GM23338 (cell line): ENCODE measurements around the gene F11R. TPM values are rescaled to one million over a fixed set of nuclear protein-coding genes. Genes with fewer than 3 reads are reported as not detected.

Source experiments
- ATAC-seq: fragments of 200-7000 bp; cut with Tn5 transposase; 3 replicates; pipeline ENCODE4 v1.9.1; 2020
- DNase-seq: peaks from one replicate; pipeline ENCODE4 v3.0.0-alpha.2; 2015; ENCODE audit warnings: low spot score
- H2AFZ ChIP-seq: fragments of 200-600 bp; sonication (generic); 2 replicates; pipeline ENCODE4 v1.8.0; 2016; ENCODE audit warnings: antibody characterized with exemption, mild to moderate bottlenecking, moderate library complexity
- H3F3A ChIP-seq: fragments of 200-600 bp; sonication (generic); replicated peaks from 2 replicates; pipeline ENCODE4 v1.8.0; 2017; ENCODE audit warnings: antibody characterized with exemption, mixed run types, low read depth
- H3K27ac ChIP-seq: fragments of 200-600 bp; sonication (generic); 2 replicates; pipeline ENCODE4 v1.6.1; 2016; ENCODE audit warnings: low read depth
- H3K27me3 ChIP-seq: fragments of 200-600 bp; sonication (generic); 2 replicates; pipeline ENCODE4 v1.8.0; 2016; ENCODE audit warnings: mild to moderate bottlenecking, mixed run types, moderate library complexity; ENCODE audit not compliant: insufficient read depth
- H3K36me3 ChIP-seq: fragments of 200-600 bp; sonication (generic); 2 replicates; pipeline ENCODE4 v1.8.0; 2016; ENCODE audit warnings: mild to moderate bottlenecking; ENCODE audit not compliant: insufficient read depth
- H3K4me1 ChIP-seq: fragments of 200-600 bp; sonication (generic); 2 replicates; pipeline ENCODE4 v1.8.0; 2016; ENCODE audit warnings: mild to moderate bottlenecking, moderate library complexity; ENCODE audit not compliant: insufficient read depth
- H3K4me2 ChIP-seq: fragments of 200-600 bp; sonication (generic); 2 replicates; pipeline ENCODE4 v1.7.1; 2017; ENCODE audit warnings: mixed run types
- H3K4me3 ChIP-seq: fragments of 200-600 bp; sonication (generic); 2 replicates; pipeline ENCODE4 v1.6.1; 2016; ENCODE audit warnings: mixed run types
- H3K79me2 ChIP-seq: fragments of 200-600 bp; sonication (generic); replicated peaks from 2 replicates; pipeline ENCODE4 v1.8.0; 2017; ENCODE audit warnings: mild to moderate bottlenecking; ENCODE audit not compliant: insufficient read depth
- H3K9me2 ChIP-seq: fragments of 200-600 bp; sonication (generic); 2 replicates; pipeline ENCODE4 v1.8.0; 2017; ENCODE audit not compliant: insufficient read depth
- H4K20me1 ChIP-seq: fragments of 200-600 bp; sonication (generic); replicated peaks from 2 replicates; pipeline ENCODE4 v1.8.0; 2017; ENCODE audit warnings: mild to moderate bottlenecking; ENCODE audit not compliant: insufficient read depth
- H3K27ac Mint-ChIP-seq: 2 replicates; pipeline ENCODE4 v1.8.0; 2020; ENCODE audit warnings: inconsistent platforms, mild to moderate bottlenecking, moderate library complexity, mixed read lengths
- H3K27me3 Mint-ChIP-seq: 3 replicates; pipeline ENCODE4 v1.8.0; 2022; ENCODE audit warnings: low read depth, mild to moderate bottlenecking, moderate library complexity, mixed read lengths, inconsistent platforms; ENCODE audit not compliant: insufficient read depth, poor library complexity
- H3K36me3 Mint-ChIP-seq: 3 replicates; pipeline ENCODE4 v1.8.0; 2021; ENCODE audit warnings: low read depth, mild to moderate bottlenecking, inconsistent platforms, moderate library complexity, mixed read lengths
- H3K4me1 Mint-ChIP-seq: 3 replicates; pipeline ENCODE4 v1.8.0; 2020; ENCODE audit warnings: mild to moderate bottlenecking, inconsistent platforms, mixed read lengths
- H3K4me3 Mint-ChIP-seq: 3 replicates; pipeline ENCODE4 v1.8.0; 2021; ENCODE audit warnings: moderate library complexity, mild to moderate bottlenecking, inconsistent platforms, mixed read lengths
- H3K9me3 Mint-ChIP-seq: 3 replicates; pipeline ENCODE4 v1.8.0; 2020; ENCODE audit warnings: moderate library complexity, mild to moderate bottlenecking, inconsistent platforms, mixed read lengths
- CTCF ChIP-seq, 2 experiments: fragments of 200-600 bp in 1 of 2; sonication (generic) in 1 of 2; conservative IDR thresholded peaks; 2 replicates each; pipeline versions ENCODE4 v1.5.1 to v1.6.1; 2016 to 2017; ENCODE audit warnings: antibody characterized with exemption in 2 of 2, low read depth in 2 of 2, mild to moderate bottlenecking in 2 of 2, moderate library complexity in 1 of 2
- ETS1 ChIP-seq: IDR thresholded peaks from 2 replicates; pipeline ENCODE4 v1.6.1; 2016; ENCODE audit warnings: antibody characterized with exemption
- EZH2 ChIP-seq: fragments of 200-600 bp; sonication (generic); IDR thresholded peaks from one replicate; pipeline ENCODE4 v1.8.0; 2017; ENCODE audit warnings: antibody characterized with exemption, mild to moderate bottlenecking, low read depth; ENCODE audit not compliant: unreplicated experiment
- EZH2phosphoT487 ChIP-seq: fragments of 200-600 bp; sonication (generic); IDR thresholded peaks from one replicate; pipeline ENCODE4 v1.8.1; 2018; ENCODE audit warnings: antibody characterized with exemption; ENCODE audit not compliant: unreplicated experiment
- JUNB ChIP-seq: IDR thresholded peaks from one replicate; pipeline ENCODE4 v1.6.1; 2016; ENCODE audit warnings: antibody characterized with exemption; ENCODE audit not compliant: unreplicated experiment
- POLR2AphosphoS5 ChIP-seq: IDR thresholded peaks from 2 replicates; pipeline ENCODE4 v1.6.1; 2016; ENCODE audit warnings: antibody characterized with exemption, low read depth
- STAT1 ChIP-seq: IDR thresholded peaks from one replicate; pipeline ENCODE4 v1.6.1; 2016; ENCODE audit warnings: antibody characterized with exemption; ENCODE audit not compliant: unreplicated experiment
- ZNF114 ChIP-seq: fragments of 250-450 bp; sonication (Bioruptor Pico); IDR thresholded peaks from 2 replicates; pipeline ENCODE4 v1.5.0; 2020; ENCODE audit warnings: mild to moderate bottlenecking, moderate library complexity
- ZNF331 ChIP-seq: fragments of 250-450 bp; sonication (Bioruptor Pico); IDR thresholded peaks from 2 replicates; pipeline ENCODE4 v1.5.0; 2020; ENCODE audit warnings: low read depth, mild to moderate bottlenecking, moderate library complexity
- polyA plus RNA-seq: library from polyadenylated mRNA; unstranded; fragments of >200 nt; fragmentation: Nextera tagmentation; extraction: Ambion mirVana; gene quantifications from 2 replicates; pipeline ENCODE4 v1.2.1, GENCODE V29; 2016
- total RNA-seq: library from RNA; depleted of rRNA; stranded (reverse); fragments of >200 nt; shearing (Covaris generic); gene quantifications from 2 replicates; pipeline ENCODE4 v1.2.3, GENCODE V29; 2014
- TF ChIP-seq, protein P1 (sequence below): fragments of 250-450 bp; sonication (Bioruptor Pico); IDR thresholded peaks from 2 replicates; pipeline ENCODE4 v1.5.0; 2020; ENCODE audit warnings: mild to moderate bottlenecking, moderate library complexity

The F11R gene
- total and polyA plus RNA-seq, 2 experiments from 2014 or later, result 51.0 to 169 TPM

GRCh38 chr1:161021165-161021969 lies 415 bp upstream of the F11R start (continued):
- TF ChIP-seq ETS1 (no peak), STAT1 (no peak), EZH2 (no peak), CTCF (conservative IDR thresholded peaks at IDR 0.05; ENCODE audit: low read depth in 2 of 2) (no peak), EZH2phosphoT487 (no peak)

DNA sequence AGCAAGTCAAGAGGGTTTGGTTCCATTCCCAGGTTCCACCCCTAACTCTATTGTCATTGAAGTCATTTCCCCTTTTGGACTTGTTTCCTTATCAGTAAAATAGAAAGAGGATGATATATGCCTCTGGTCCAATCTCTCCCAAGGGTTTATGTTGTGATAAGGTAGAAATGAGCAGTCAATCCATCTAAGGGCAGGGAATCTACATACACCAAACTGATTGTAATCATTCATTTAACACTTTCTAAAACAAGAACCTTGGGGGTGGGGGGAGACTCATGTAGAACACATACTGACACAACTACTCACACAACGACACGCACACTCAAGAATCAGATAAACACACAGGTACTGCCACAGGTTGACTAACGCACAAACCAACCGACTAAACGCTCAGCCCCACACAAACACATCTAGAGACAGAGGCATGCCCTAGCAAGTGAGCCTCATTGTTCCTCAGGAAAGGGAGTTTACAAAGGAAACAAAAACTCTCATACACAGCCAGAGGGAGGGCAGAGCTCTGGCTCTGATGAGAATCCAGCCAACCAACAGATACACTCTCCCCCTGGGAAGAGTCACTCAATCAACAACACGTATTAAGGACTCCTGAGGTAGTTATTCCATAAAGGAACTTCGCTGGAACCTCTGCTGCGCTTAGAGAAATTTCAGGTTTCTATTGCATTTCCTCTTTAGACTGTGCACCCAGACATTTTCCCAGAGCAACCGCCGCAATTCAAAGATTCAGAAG lies 1.0 kb downstream of the F11R start:
- peak overlapping the region; percentile 99 for H3K4me3 ChIP-seq
- Mint-ChIP-seq H3K4me3 (peak overlapping the region; percentile 89), H3K27ac (peak overlapping the region; percentile 100), H3K4me1 (peaks cover 42% of the 10 kb centered on the region), H3K27me3 (peaks cover 11% of the 10 kb centered on the region), H3K36me3 (peaks cover 22% of the 10 kb centered on the region), H3K9me3 (no peaks in the 10 kb centered on the region; the same call in 2 of the 3 replicates)
- no peaks in the 10 kb centered on the region for H3K36me3 ChIP-seq
- DNase-seq (peak; percentile 42), ATAC-seq (peak; percentile 13)
- peaks cover 13% of the 10 kb centered on the region for H3F3A ChIP-seq
- peaks cover 59% of the 10 kb centered on the region for H3K79me2 ChIP-seq
- peaks cover 30% of the 10 kb centered on the region for H4K20me1 ChIP-seq
- H3K4me1 ChIP-seq, result peaks cover 35% of the 10 kb centered on the region
- H3K4me2 ChIP-seq, result peak overlapping the region; percentile 97
- H3K27me3 ChIP-seq, result no peaks in the 10 kb centered on the region
- H3K9me2 ChIP-seq, result no peaks in the 10 kb centered on the region
- H2AFZ ChIP-seq, result no peak overlapping the region
- peak overlapping the region; percentile 94 for H3K27ac ChIP-seq
- TF ChIP-seq STAT1 (no peak), POLR2AphosphoS5 (no peak), ZNF114 (CRISPR knock-in tag) (no peak), ZNF331 (CRISPR knock-in tag) (no peak), JUNB (no peak)
- TF ChIP-seq, protein P1, sequence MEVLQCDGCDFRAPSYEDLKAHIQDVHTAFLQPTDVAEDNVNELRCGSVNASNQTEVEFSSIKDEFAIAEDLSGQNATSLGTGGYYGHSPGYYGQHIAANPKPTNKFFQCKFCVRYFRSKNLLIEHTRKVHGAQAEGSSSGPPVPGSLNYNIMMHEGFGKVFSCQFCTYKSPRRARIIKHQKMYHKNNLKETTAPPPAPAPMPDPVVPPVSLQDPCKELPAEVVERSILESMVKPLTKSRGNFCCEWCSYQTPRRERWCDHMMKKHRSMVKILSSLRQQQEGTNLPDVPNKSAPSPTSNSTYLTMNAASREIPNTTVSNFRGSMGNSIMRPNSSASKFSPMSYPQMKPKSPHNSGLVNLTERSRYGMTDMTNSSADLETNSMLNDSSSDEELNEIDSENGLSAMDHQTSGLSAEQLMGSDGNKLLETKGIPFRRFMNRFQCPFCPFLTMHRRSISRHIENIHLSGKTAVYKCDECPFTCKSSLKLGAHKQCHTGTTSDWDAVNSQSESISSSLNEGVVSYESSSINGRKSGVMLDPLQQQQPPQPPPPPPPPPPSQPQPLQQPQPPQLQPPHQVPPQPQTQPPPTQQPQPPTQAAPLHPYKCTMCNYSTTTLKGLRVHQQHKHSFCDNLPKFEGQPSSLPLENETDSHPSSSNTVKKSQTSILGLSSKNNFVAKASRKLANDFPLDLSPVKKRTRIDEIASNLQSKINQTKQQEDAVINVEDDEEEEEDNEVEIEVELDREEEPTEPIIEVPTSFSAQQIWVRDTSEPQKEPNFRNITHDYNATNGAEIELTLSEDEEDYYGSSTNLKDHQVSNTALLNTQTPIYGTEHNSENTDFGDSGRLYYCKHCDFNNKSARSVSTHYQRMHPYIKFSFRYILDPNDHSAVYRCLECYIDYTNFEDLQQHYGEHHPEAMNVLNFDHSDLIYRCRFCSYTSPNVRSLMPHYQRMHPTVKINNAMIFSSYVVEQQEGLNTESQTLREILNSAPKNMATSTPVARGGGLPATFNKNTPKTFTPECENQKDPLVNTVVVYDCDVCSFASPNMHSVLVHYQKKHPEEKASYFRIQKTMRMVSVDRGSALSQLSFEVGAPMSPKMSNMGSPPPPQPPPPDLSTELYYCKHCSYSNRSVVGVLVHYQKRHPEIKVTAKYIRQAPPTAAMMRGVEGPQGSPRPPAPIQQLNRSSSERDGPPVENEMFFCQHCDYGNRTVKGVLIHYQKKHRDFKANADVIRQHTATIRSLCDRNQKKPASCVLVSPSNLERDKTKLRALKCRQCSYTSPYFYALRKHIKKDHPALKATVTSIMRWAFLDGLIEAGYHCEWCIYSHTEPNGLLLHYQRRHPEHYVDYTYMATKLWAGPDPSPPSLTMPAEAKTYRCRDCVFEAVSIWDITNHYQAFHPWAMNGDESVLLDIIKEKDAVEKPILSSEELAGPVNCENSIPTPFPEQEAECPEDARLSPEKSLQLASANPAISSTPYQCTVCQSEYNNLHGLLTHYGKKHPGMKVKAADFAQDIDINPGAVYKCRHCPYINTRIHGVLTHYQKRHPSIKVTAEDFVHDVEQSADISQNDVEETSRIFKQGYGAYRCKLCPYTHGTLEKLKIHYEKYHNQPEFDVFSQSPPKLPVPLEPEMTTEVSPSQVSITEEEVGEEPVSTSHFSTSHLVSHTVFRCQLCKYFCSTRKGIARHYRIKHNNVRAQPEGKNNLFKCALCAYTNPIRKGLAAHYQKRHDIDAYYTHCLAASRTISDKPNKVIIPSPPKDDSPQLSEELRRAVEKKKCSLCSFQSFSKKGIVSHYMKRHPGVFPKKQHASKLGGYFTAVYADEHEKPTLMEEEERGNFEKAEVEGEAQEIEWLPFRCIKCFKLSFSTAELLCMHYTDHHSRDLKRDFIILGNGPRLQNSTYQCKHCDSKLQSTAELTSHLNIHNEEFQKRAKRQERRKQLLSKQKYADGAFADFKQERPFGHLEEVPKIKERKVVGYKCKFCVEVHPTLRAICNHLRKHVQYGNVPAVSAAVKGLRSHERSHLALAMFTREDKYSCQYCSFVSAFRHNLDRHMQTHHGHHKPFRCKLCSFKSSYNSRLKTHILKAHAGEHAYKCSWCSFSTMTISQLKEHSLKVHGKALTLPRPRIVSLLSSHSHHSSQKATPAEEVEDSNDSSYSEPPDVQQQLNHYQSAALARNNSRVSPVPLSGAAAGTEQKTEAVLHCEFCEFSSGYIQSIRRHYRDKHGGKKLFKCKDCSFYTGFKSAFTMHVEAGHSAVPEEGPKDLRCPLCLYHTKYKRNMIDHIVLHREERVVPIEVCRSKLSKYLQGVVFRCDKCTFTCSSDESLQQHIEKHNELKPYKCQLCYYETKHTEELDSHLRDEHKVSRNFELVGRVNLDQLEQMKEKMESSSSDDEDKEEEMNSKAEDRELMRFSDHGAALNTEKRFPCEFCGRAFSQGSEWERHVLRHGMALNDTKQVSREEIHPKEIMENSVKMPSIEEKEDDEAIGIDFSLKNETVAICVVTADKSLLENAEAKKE (CRISPR knock-in tag), result no peak
